Activated naive CD4-positive, alpha-beta T cell treated with anti-CD3 and anti-CD28 coated beads, Interleukin-2, amount 10 ng/mL, durations not matched to agents 7 days and 5 days (primary cell): Measurements from ENCODE around the gene OR8S1.
"Not testable (repeated sequence)": the region's sequence is repeated elsewhere in the genome, so short reads cannot be mapped to it uniquely, and the experiment has no call there.

Experiments used
- CTCF ChIA-PET: fragments of 350-600 bp; sonication (Branson Sonifier 250); formaldehyde crosslinking; loops from one replicate; lab custom pipeline; 2021; ENCODE audit warnings: antibody characterized with exemption; lab: Charles Lee
- DNase-seq: peaks from one replicate; pipeline ENCODE4 v3.0.0-alpha.2; 2020
- H3K27ac Mint-ChIP-seq: one replicate; pipeline ENCODE4 v1.8.0; 2021; ENCODE audit warnings: mild to moderate bottlenecking, moderate library complexity, mixed read lengths
- H3K27me3 Mint-ChIP-seq: one replicate; pipeline ENCODE4 v1.8.0; 2021; ENCODE audit warnings: mild to moderate bottlenecking, mixed read lengths
- H3K36me3 Mint-ChIP-seq: one replicate; pipeline ENCODE4 v1.8.0; 2021; ENCODE audit warnings: mixed read lengths
- H3K4me1 Mint-ChIP-seq: one replicate; pipeline ENCODE4 v1.8.0; 2021; ENCODE audit warnings: mixed read lengths
- H3K4me3 Mint-ChIP-seq: one replicate; pipeline ENCODE4 v1.8.0; 2021; ENCODE audit warnings: mild to moderate bottlenecking, moderate library complexity, mixed read lengths
- H3K9me3 Mint-ChIP-seq: one replicate; pipeline ENCODE4 v1.8.0; 2021; ENCODE audit warnings: mixed read lengths

OR8S1 gene

GRCh38 chr12:48525332-48525731, at the start of gene OR8S1:
Gene OR8S1, plus strand, starts transcription at chr12:48525632. Its CDS starts 0 bp downstream, at chr12:48525632.
- Mint-ChIP-seq H3K27ac (no peak within 1 kb of the TSS), H3K4me1 (no peaks in the 10 kb centered on the region), H3K27me3 (no peaks in the 10 kb centered on the region), H3K36me3 (no peaks in the 10 kb centered on the region), H3K9me3 (no peaks in the 10 kb centered on the region), H3K4me3 (no peak within 1 kb of the TSS)
- no peak for DNase-seq
- CTCF ChIA-PET = interaction anchor here (1.2 kb wide), 1 partner anchor 93 kb away, joined by 3 read pairs; no protein-coding TSS in a partner anchor

GRCh38 chr12:48482198-48482597, 43.2 kb upstream of the OR8S1 start, which contains the start of gene C12orf54:
Gene C12orf54, plus strand, starts transcription at chr12:48482498. Its CDS starts 799 bp downstream, at chr12:48483297.
- no peak within 1 kb of the TSS for H3K27ac Mint-ChIP-seq
- H3K9me3 Mint-ChIP-seq = peaks cover 3% of the 10 kb centered on the region
- CTCF ChIA-PET = no interaction called here
- H3K27me3 Mint-ChIP-seq = no peaks in the 10 kb centered on the region
- no peak within 1 kb of the TSS for H3K4me3 Mint-ChIP-seq
- no peak for DNase-seq
- no peaks in the 10 kb centered on the region for H3K36me3 Mint-ChIP-seq
- H3K4me1 Mint-ChIP-seq = no peaks in the 10 kb centered on the region

- DNase-seq = no peak
- H3K27ac Mint-ChIP-seq = no peak overlapping the region
- CTCF ChIA-PET = no interaction called here
Observed at GRCh38 chr12:48482930-48483329, 42.5 kb upstream of the OR8S1 start.

GRCh38 chr12:48486261-48486660, 39.2 kb upstream of the OR8S1 start:
- Mint-ChIP-seq H3K27me3 (peaks cover 4% of the 10 kb centered on the region), H3K4me1 (no peaks in the 10 kb centered on the region)

More at GRCh38 chr12:48482930-48483329, 42.5 kb upstream of the OR8S1 start:
- H3K4me3 Mint-ChIP-seq = no peak overlapping the region
- no peaks in the 10 kb centered on the region for H3K36me3 Mint-ChIP-seq
- no peaks in the 10 kb centered on the region for H3K27me3 Mint-ChIP-seq
- H3K9me3 Mint-ChIP-seq = peaks cover 1% of the 10 kb centered on the region
- no peaks in the 10 kb centered on the region for H3K4me1 Mint-ChIP-seq

GRCh38 chr12:48486679-48487078, 38.8 kb upstream of the OR8S1 start:
- Mint-ChIP-seq H3K4me3 (no peak overlapping the region), H3K9me3 (no peaks in the 10 kb centered on the region), H3K27ac (no peak overlapping the region), H3K27me3 (peaks cover 4% of the 10 kb centered on the region), H3K4me1 (no peaks in the 10 kb centered on the region), H3K36me3 (no peaks in the 10 kb centered on the region)
- DNase-seq = no peak
- CTCF ChIA-PET = no interaction called here

More at GRCh38 chr12:48486261-48486660, 39.2 kb upstream of the OR8S1 start:
- no peaks in the 10 kb centered on the region for H3K36me3 Mint-ChIP-seq
- no peak for DNase-seq
- no peak overlapping the region for H3K27ac Mint-ChIP-seq
- no peak overlapping the region for H3K4me3 Mint-ChIP-seq
- no peaks in the 10 kb centered on the region for H3K9me3 Mint-ChIP-seq
- CTCF ChIA-PET = no interaction called here

GRCh38 chr12:48489012-48489411, 36.4 kb upstream of the OR8S1 start:
- no peaks in the 10 kb centered on the region for H3K9me3 Mint-ChIP-seq
- no peak overlapping the region for H3K27ac Mint-ChIP-seq
- DNase-seq = no peak
- no peak overlapping the region for H3K4me3 Mint-ChIP-seq
- no peaks in the 10 kb centered on the region for H3K36me3 Mint-ChIP-seq
- H3K4me1 Mint-ChIP-seq = no peaks in the 10 kb centered on the region
- CTCF ChIA-PET = interaction anchor here (1.1 kb wide), 1 partner anchor 9 kb away, joined by 4 read pairs; no protein-coding TSS in a partner anchor
- peaks cover 4% of the 10 kb centered on the region for H3K27me3 Mint-ChIP-seq

GRCh38 chr12:48489456-48489855, 36.0 kb upstream of the OR8S1 start:
- H3K27ac Mint-ChIP-seq, H3K9me3 Mint-ChIP-seq, H3K36me3 Mint-ChIP-seq, DNase-seq, CTCF ChIA-PET, H3K4me3 Mint-ChIP-seq, H3K27me3 Mint-ChIP-seq, H3K4me1 Mint-ChIP-seq: not testable (repeated sequence)

GRCh38 chr12:48500281-48500680, 25.2 kb upstream of the OR8S1 start:
- H3K4me1 Mint-ChIP-seq, H3K27ac Mint-ChIP-seq, DNase-seq, H3K4me3 Mint-ChIP-seq, CTCF ChIA-PET, H3K36me3 Mint-ChIP-seq, H3K27me3 Mint-ChIP-seq, H3K9me3 Mint-ChIP-seq: not testable (repeated sequence)

GRCh38 chr12:48506836-48507235, 18.6 kb upstream of the OR8S1 start:
- H3K27me3 Mint-ChIP-seq, H3K4me1 Mint-ChIP-seq, H3K9me3 Mint-ChIP-seq, CTCF ChIA-PET, H3K4me3 Mint-ChIP-seq, DNase-seq, H3K36me3 Mint-ChIP-seq, H3K27ac Mint-ChIP-seq: not testable (repeated sequence)

- Mint-ChIP-seq H3K4me1 (no peaks in the 10 kb centered on the region), H3K36me3 (no peaks in the 10 kb centered on the region), H3K27me3 (no peaks in the 10 kb centered on the region), H3K4me3 (no peak overlapping the region), H3K9me3 (peaks cover 1% of the 10 kb centered on the region), H3K27ac (no peak overlapping the region)
- CTCF ChIA-PET = no interaction called here
- no peak for DNase-seq
Observed at GRCh38 chr12:48508987-48509386, 16.4 kb upstream of the OR8S1 start.

GRCh38 chr12:48510111-48510510, 15.3 kb upstream of the OR8S1 start:
- no peak overlapping the region for H3K4me3 Mint-ChIP-seq
- H3K4me1 Mint-ChIP-seq = no peaks in the 10 kb centered on the region
- H3K9me3 Mint-ChIP-seq = peaks cover 1% of the 10 kb centered on the region
- no peak overlapping the region for H3K27ac Mint-ChIP-seq
- H3K27me3 Mint-ChIP-seq = no peaks in the 10 kb centered on the region
- DNase-seq = no peak
- CTCF ChIA-PET = no interaction called here
- H3K36me3 Mint-ChIP-seq = no peaks in the 10 kb centered on the region

- H3K36me3 Mint-ChIP-seq = no peaks in the 10 kb centered on the region
- CTCF ChIA-PET = no interaction called here
- no peak for DNase-seq
- H3K27ac Mint-ChIP-seq = no peak overlapping the region
- peaks cover 1% of the 10 kb centered on the region for H3K9me3 Mint-ChIP-seq
- no peaks in the 10 kb centered on the region for H3K4me1 Mint-ChIP-seq
- H3K4me3 Mint-ChIP-seq = no peak overlapping the region
- H3K27me3 Mint-ChIP-seq = no peaks in the 10 kb centered on the region
Observed at GRCh38 chr12:48512855-48513254, 12.6 kb upstream of the OR8S1 start.

GRCh38 chr12:48514728-48515127, 10.7 kb upstream of the OR8S1 start:
- no peak overlapping the region for H3K4me3 Mint-ChIP-seq
- H3K4me1 Mint-ChIP-seq = no peaks in the 10 kb centered on the region
- H3K27ac Mint-ChIP-seq = no peak overlapping the region
- peaks cover 1% of the 10 kb centered on the region for H3K9me3 Mint-ChIP-seq
- no peaks in the 10 kb centered on the region for H3K36me3 Mint-ChIP-seq
- DNase-seq = no peak
- H3K27me3 Mint-ChIP-seq = no peaks in the 10 kb centered on the region
- CTCF ChIA-PET = no interaction called here

- H3K36me3 Mint-ChIP-seq, H3K9me3 Mint-ChIP-seq, H3K4me1 Mint-ChIP-seq, DNase-seq, H3K4me3 Mint-ChIP-seq, CTCF ChIA-PET, H3K27me3 Mint-ChIP-seq, H3K27ac Mint-ChIP-seq: not testable (repeated sequence)
Observed at GRCh38 chr12:48520381-48520780, 5.1 kb upstream of the OR8S1 start.

GRCh38 chr12:48527891-48528670, 2.6 kb downstream of the OR8S1 start:
- H3K36me3 Mint-ChIP-seq = no peaks in the 10 kb centered on the region
- H3K27me3 Mint-ChIP-seq = no peaks in the 10 kb centered on the region
- DNase-seq = no peak
- H3K4me1 Mint-ChIP-seq = peaks cover 15% of the 10 kb centered on the region
- no peak overlapping the region for H3K4me3 Mint-ChIP-seq
- CTCF ChIA-PET = interaction anchor here (2.0 kb wide), 1 partner anchor 15 kb away, joined by 8 read pairs; no protein-coding TSS in a partner anchor
- H3K27ac Mint-ChIP-seq = no peak overlapping the region
- H3K9me3 Mint-ChIP-seq = no peaks in the 10 kb centered on the region
